ENCODE data around the gene CARD8. TPM values are rescaled to one million over a fixed set of nuclear protein-coding genes. Genes with fewer than 3 reads are reported as not detected.

Gene CARD8
- total and polyA plus RNA-seq, 10 of the 15 experiments (the other 5 are each of a cell fraction or from before 2014, with no cell fraction given), result 39.8 to 69.8 (median 46.1) TPM

GRCh38 chr19:48247212-48247611 is 8.5 kb downstream of the CARD8 start (continued):
- TF ChIP-seq ZNF274 (IDR thresholded peaks at IDR 0.05; ENCODE audit: insufficient read depth, insufficient read length) (no peak), PRDM15 (CRISPR knock-in tag; IDR thresholded peaks at IDR 0.05) (no peak), RELB (IDR thresholded peaks at IDR 0.05; ENCODE audit: low read depth) (no peak), CHD4 (IDR thresholded peaks at IDR 0.05) (no peak), NFIC (IDR thresholded peaks at IDR 0.05; ENCODE audit: low read depth, low read length) (no peak), ELK1 (IDR thresholded peaks at IDR 0.05; ENCODE audit: low read depth, low read length) (no peak)

All from GM12878 (cell line).